Measurements from ENCODE around the gene MUCL1. TPM values are rescaled to one million over a fixed set of nuclear protein-coding genes. Genes with fewer than 3 reads are reported as not detected.

MUCL1 gene
- total RNA-seq, 1 donor from 2014 or later, result not detected

- H3K4me1 Mint-ChIP-seq (ENCODE audit: low read depth, unreplicated experiment), result no peaks in the 10 kb centered on the region
- TF ChIP-seq, protein P1, sequence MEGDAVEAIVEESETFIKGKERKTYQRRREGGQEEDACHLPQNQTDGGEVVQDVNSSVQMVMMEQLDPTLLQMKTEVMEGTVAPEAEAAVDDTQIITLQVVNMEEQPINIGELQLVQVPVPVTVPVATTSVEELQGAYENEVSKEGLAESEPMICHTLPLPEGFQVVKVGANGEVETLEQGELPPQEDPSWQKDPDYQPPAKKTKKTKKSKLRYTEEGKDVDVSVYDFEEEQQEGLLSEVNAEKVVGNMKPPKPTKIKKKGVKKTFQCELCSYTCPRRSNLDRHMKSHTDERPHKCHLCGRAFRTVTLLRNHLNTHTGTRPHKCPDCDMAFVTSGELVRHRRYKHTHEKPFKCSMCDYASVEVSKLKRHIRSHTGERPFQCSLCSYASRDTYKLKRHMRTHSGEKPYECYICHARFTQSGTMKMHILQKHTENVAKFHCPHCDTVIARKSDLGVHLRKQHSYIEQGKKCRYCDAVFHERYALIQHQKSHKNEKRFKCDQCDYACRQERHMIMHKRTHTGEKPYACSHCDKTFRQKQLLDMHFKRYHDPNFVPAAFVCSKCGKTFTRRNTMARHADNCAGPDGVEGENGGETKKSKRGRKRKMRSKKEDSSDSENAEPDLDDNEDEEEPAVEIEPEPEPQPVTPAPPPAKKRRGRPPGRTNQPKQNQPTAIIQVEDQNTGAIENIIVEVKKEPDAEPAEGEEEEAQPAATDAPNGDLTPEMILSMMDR (IDR thresholded peaks at IDR 0.05; ENCODE audit: insufficient read depth, low read depth, low read length), result no peak
- no peak for TF ChIP-seq EZH2 (IDR thresholded peaks at IDR 0.05; ENCODE audit: insufficient read depth, low read length)
- Histone ChIP-seq H3K9me3 (ENCODE audit: insufficient read depth, low read depth, low read length) (no peaks in the 10 kb centered on the region), H4K20me1 (ENCODE audit: insufficient read depth, low read length) (no peaks in the 10 kb centered on the region), H3K4me3 (ENCODE audit: insufficient read depth, low read depth, low read length) (no peak overlapping the region), H3K36me3 (ENCODE audit: insufficient read depth, low read length) (no peaks in the 10 kb centered on the region), H2AFZ (ENCODE audit: low read depth, low read length) (no peak overlapping the region), H3K27me3 (ENCODE audit: insufficient read depth, low read length) (no peaks in the 10 kb centered on the region), H3K27ac (ENCODE audit: low read depth, low read length) (no peak overlapping the region), H3K4me2 (ENCODE audit: low read length) (no peak overlapping the region), H3K79me2 (ENCODE audit: insufficient read depth, low read length) (no peaks in the 10 kb centered on the region), H3K4me1 (ENCODE audit: insufficient read depth, low read length) (no peaks in the 10 kb centered on the region), H3K9ac (ENCODE audit: low read length) (no peak overlapping the region)
- H3K27ac Mint-ChIP-seq (ENCODE audit: unreplicated experiment), result no peak overlapping the region
- FAIRE-seq (no peak), DNase-seq (ENCODE audit: low read depth) (no peak)
- no peaks in the 10 kb centered on the region for H3K9me3 Mint-ChIP-seq (ENCODE audit: unreplicated experiment)
- H3K36me3 Mint-ChIP-seq (ENCODE audit: low read depth, unreplicated experiment), result no peaks in the 10 kb centered on the region
- no peak overlapping the region for H3K4me3 Mint-ChIP-seq (ENCODE audit: unreplicated experiment)
- H3K27me3 Mint-ChIP-seq (ENCODE audit: low read depth, unreplicated experiment), result no peaks in the 10 kb centered on the region
These were observed 24.8 kb upstream of the MUCL1 start for GRCh38 chr12:54829511-54829910.

GRCh38 chr12:54830199-54830598 lies 24.1 kb upstream of the MUCL1 start:
- no peak overlapping the region for H3K4me3 ChIP-seq (ENCODE audit: insufficient read depth, low read depth, low read length)
- no peaks in the 10 kb centered on the region for H3K36me3 ChIP-seq (ENCODE audit: insufficient read depth, low read length)
- H3K27me3 ChIP-seq (ENCODE audit: insufficient read depth, low read length), result no peaks in the 10 kb centered on the region
- H3K4me2 ChIP-seq (ENCODE audit: low read length), result no peak overlapping the region
- H3K9me3 ChIP-seq (ENCODE audit: insufficient read depth, low read depth, low read length), result no peaks in the 10 kb centered on the region
- no peaks in the 10 kb centered on the region for H3K4me1 ChIP-seq (ENCODE audit: insufficient read depth, low read length)
- Mint-ChIP-seq H3K4me3 (ENCODE audit: unreplicated experiment) (no peak overlapping the region), H3K36me3 (ENCODE audit: low read depth, unreplicated experiment) (no peaks in the 10 kb centered on the region), H3K27me3 (ENCODE audit: low read depth, unreplicated experiment) (no peaks in the 10 kb centered on the region), H3K9me3 (ENCODE audit: unreplicated experiment) (no peaks in the 10 kb centered on the region), H3K27ac (ENCODE audit: unreplicated experiment) (no peak overlapping the region), H3K4me1 (ENCODE audit: low read depth, unreplicated experiment) (no peaks in the 10 kb centered on the region)
- no peaks in the 10 kb centered on the region for H4K20me1 ChIP-seq (ENCODE audit: insufficient read depth, low read length)
- H3K79me2 ChIP-seq (ENCODE audit: insufficient read depth, low read length), result no peaks in the 10 kb centered on the region
- FAIRE-seq (no peak), DNase-seq (ENCODE audit: low read depth) (no peak)
- no peak overlapping the region for H3K27ac ChIP-seq (ENCODE audit: low read depth, low read length)
- no peak overlapping the region for H3K9ac ChIP-seq (ENCODE audit: low read length)
- TF ChIP-seq, protein P1 (IDR thresholded peaks at IDR 0.05; ENCODE audit: insufficient read depth, low read depth, low read length), result no peak
- TF ChIP-seq EZH2 (IDR thresholded peaks at IDR 0.05; ENCODE audit: insufficient read depth, low read length), result no peak
- no peak overlapping the region for H2AFZ ChIP-seq (ENCODE audit: low read depth, low read length)

DNA sequence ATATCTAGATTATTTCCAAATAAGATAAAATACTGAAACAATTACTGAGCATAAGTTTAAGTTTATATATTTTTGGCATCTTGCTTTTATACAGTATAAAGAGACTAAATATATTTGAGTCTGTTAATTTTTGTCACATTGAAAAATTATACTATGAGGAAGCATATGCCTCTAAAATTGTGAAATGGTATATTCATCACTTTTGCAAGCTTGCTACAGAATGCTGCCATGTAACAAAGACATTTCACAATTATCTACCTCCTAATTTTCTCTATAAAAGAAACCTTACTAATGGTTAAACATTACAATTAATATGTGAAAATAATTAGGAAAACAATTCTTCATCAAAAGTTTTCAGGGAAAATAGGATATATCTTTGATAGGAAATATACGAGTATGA lies 22.7 kb upstream of the MUCL1 start:
- Histone ChIP-seq H3K4me3 (ENCODE audit: insufficient read depth, low read depth, low read length) (no peak overlapping the region), H3K27ac (ENCODE audit: low read depth, low read length) (no peak overlapping the region), H3K4me2 (ENCODE audit: low read length) (no peak overlapping the region), H3K27me3 (ENCODE audit: insufficient read depth, low read length) (no peaks in the 10 kb centered on the region), H3K36me3 (ENCODE audit: insufficient read depth, low read length) (no peaks in the 10 kb centered on the region), H3K9me3 (ENCODE audit: insufficient read depth, low read depth, low read length) (no peaks in the 10 kb centered on the region), H2AFZ (ENCODE audit: low read depth, low read length) (no peak overlapping the region), H4K20me1 (ENCODE audit: insufficient read depth, low read length) (no peaks in the 10 kb centered on the region), H3K79me2 (ENCODE audit: insufficient read depth, low read length) (no peaks in the 10 kb centered on the region), H3K9ac (ENCODE audit: low read length) (no peak overlapping the region), H3K4me1 (ENCODE audit: insufficient read depth, low read length) (no peaks in the 10 kb centered on the region)
- Mint-ChIP-seq H3K36me3 (ENCODE audit: low read depth, unreplicated experiment) (no peaks in the 10 kb centered on the region), H3K27ac (ENCODE audit: unreplicated experiment) (no peak overlapping the region), H3K9me3 (ENCODE audit: unreplicated experiment) (no peaks in the 10 kb centered on the region), H3K4me3 (ENCODE audit: unreplicated experiment) (no peak overlapping the region), H3K27me3 (ENCODE audit: low read depth, unreplicated experiment) (no peaks in the 10 kb centered on the region), H3K4me1 (ENCODE audit: low read depth, unreplicated experiment) (no peaks in the 10 kb centered on the region)
- FAIRE-seq, result no peak
- TF ChIP-seq EZH2 (IDR thresholded peaks at IDR 0.05; ENCODE audit: insufficient read depth, low read length), result no peak
- DNase-seq (ENCODE audit: low read depth), result no peak
